ENCODE measurements around the gene CNTNAP2.

GRCh38 chr7:147539685-147540084, 1423.1 kb downstream of the CNTNAP2 start:
- TF ChIP-seq CTCF (IDR thresholded peaks at IDR 0.05) (no peak), POLR2A (IDR thresholded peaks at IDR 0.05) (no peak)
